Spinal cord (tissue), 10 donors: Measurements from ENCODE around the gene TMEM53. TPM values are rescaled to one million over a fixed set of nuclear protein-coding genes. Genes with fewer than 3 reads are reported as not detected.
A peak's percentile ranks its signal among the peaks of the same experiment; 100 is the strongest.

Experiments
- DNase-seq, 6 donors: peaks; one replicate each; pipeline versions ENCODE4 v3.0.0 to v3.0.0-alpha.2; 2013 to 2015; ENCODE audit warnings: low spot score in 6 of 6, low read depth in 4 of 6
- H3K27ac ChIP-seq: one replicate; pipeline ENCODE4 v1.5.1; 2013; ENCODE audit warnings: low read depth, low read length, control low read depth
- H3K27me3 ChIP-seq: one replicate; pipeline ENCODE4 v1.6.1; 2013; ENCODE audit warnings: low read length; ENCODE audit not compliant: control insufficient read depth, insufficient read depth
- H3K36me3 ChIP-seq: one replicate; pipeline ENCODE4 v1.6.1; 2013; ENCODE audit warnings: low read length; ENCODE audit not compliant: control insufficient read depth, insufficient read depth
- H3K4me1 ChIP-seq: one replicate; pipeline ENCODE4 v1.6.1; 2013; ENCODE audit warnings: low read length; ENCODE audit not compliant: control insufficient read depth, insufficient read depth
- H3K4me3 ChIP-seq: one replicate; pipeline ENCODE4 v1.5.1; 2013; ENCODE audit warnings: low read depth, low read length, control low read depth
- H3K9me3 ChIP-seq: one replicate; pipeline ENCODE4 v1.6.1; 2013; ENCODE audit warnings: low read length; ENCODE audit not compliant: control insufficient read depth, insufficient read depth
- WGBS: methylation state at CpG from one replicate; pipeline ENCODE4 v1.1.5; 2013; ENCODE audit warnings: missing lambda C conversion rate; ENCODE audit not compliant: insufficient coverage; 5-methylcytosine and 5-hydroxymethylcytosine counted together
- polyA plus RNA-seq, 2 donors: library from polyadenylated mRNA; unstranded; fragments of 120-200 nt; gene quantifications; one replicate each; pipeline ENCODE4 v1.2.1, GENCODE V29; 2013; ENCODE audit not compliant: insufficient read length in 2 of 2
- total RNA-seq, 2 donors: library from RNA; depleted of rRNA in 1 of 2; stranded (reverse); fragments of 120-200 nt in 1 of 2; fragments of >200 nt in 1 of 2; gene quantifications; one replicate each; pipeline versions ENCODE4 v1.2.3 to v1.2.4, GENCODE V29; 2013 to 2014
- donor health status: healthy.

TMEM53 gene
- total and polyA plus RNA-seq, 4 donors = 3.0 to 14.8 (median 11.9) TPM

DNA sequence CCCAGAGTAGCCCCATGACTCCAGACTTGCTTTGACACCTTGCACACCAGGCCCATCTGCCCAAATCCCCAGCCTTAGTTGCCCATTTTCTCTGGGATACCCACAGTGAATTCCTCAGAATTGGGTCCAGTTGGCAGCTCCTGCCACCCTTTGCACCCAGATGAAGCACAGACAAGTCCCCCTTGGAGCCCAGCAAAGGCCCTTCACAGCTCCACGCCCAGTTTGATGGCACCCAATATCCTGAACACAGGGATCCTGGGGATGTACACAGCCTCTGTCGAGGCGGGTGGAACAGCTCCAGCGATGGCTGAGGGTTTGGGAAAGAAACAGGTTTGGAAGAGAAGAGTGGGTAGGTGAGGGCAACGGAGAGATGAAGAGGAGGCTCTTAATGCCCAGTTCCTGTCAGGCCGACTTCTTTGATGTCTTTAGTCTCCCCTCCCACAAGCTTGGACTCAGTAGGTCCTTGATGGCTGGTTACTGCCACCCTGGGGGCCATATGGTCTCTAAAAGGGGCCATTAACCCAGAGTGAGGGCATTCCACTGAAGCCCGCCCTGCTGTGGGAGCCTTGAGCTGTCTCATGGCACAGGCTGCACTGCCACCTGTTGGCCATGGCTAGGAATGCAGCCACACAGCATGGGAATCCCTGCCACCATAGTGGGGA, 21.7 kb downstream of the TMEM53 start:
- WGBS = 52% methylated on average over 7 of the region's 7 CpGs
- peak in 4 of 6 donors; percentile 69 to 93 (median 86) for DNase-seq
- Histone ChIP-seq H3K27ac (no peak overlapping the region), H3K36me3 (peaks cover 63% of the 10 kb centered on the region), H3K4me3 (no peak overlapping the region), H3K4me1 (peaks cover 17% of the 10 kb centered on the region), H3K27me3 (no peaks in the 10 kb centered on the region), H3K9me3 (no peaks in the 10 kb centered on the region)

DNA sequence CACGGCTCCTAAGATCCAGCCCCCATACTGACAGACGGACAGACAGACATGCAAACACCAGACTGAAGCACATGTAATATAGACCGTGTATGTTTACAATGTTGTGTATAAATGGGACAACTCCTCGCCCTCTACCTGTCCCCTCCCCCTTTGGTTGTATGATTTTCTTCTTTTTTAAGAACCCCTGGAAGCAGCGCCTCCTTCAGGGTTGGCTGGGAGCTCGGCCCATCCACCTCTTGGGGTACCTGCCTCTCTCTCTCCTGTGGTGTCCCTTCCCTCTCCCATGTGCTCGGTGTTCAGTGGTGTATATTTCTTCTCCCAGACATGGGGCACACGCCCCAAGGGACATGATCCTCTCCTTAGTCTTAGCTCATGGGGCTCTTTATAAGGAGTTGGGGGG, 23.2 kb downstream of the TMEM53 start:
- peaks cover 76% of the 10 kb centered on the region for H3K36me3 ChIP-seq
- no peak overlapping the region for H3K27ac ChIP-seq
- WGBS = no CpG with 5 or more reads among the region's 8 CpGs

DNA sequence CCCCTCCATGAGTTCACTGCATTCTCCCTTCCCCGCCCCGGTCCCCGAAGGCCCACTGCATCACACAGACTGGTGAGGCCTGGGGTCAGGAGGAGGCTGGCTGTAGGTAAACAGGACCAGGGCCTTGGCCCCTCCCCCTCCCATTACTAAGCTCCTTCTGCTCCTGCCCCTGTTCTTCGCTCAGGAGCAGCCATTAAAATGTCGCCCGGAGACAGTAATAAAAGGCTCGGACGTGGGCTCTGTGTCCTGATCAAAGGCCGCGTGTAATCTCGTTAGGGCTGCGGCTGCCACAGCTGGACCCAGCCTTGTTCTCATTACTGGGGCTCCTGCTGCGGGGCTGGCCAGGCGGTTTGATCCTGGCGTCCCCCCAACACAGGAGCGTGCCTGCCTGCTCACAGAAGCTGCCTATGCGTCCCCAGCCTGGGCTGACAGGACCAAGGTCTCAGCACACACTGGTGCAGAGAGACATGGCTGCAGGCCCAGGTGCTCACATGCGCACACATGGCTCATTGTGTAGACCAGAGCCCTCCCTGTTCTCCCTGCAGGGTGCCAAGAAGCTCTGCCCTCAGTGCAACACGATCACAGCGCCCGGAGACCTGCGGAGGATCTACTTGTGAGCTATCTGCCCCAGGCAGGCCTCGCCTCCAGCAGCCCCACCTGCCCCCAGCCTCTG, 24.0 kb downstream of the TMEM53 start:
- WGBS = 36% methylated on average over 22 of the region's 23 CpGs
- DNase-seq = peak in 1 of 6 donors; percentile 47

More for the DNA sequence above, 23.2 kb downstream of the TMEM53 start:
- Histone ChIP-seq H3K4me1 (peaks cover 26% of the 10 kb centered on the region), H3K9me3 (no peaks in the 10 kb centered on the region), H3K4me3 (no peak overlapping the region), H3K27me3 (no peaks in the 10 kb centered on the region)
- DNase-seq = no peak

DNA sequence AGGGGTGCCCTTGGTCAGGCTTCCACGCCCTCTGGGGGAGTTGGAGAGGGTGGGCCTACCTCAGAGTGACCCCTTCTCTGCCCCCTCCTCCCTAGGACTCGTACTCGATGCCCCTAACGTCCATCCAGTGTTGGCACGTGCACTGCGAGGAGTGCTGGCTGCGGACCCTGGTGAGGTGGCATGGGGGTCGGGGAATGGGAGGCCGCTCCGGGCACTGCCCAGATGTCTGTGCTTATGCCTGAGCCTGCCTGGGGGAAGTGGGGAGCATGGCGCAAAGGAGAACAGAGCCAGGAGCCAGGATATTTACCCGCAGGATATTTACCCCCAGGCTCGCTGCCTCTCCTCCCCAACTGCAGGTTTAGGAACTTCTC, 24.5 kb downstream of the TMEM53 start:
- DNase-seq = no peak
- no peak overlapping the region for H3K27ac ChIP-seq
- peaks cover 39% of the 10 kb centered on the region for H3K4me1 ChIP-seq

More for the DNA sequence above, 24.0 kb downstream of the TMEM53 start:
- H3K27ac ChIP-seq = no peak overlapping the region
- H3K36me3 ChIP-seq = peaks cover 80% of the 10 kb centered on the region
- peaks cover 34% of the 10 kb centered on the region for H3K4me1 ChIP-seq
- no peaks in the 10 kb centered on the region for H3K27me3 ChIP-seq
- H3K9me3 ChIP-seq = no peaks in the 10 kb centered on the region
- no peak overlapping the region for H3K4me3 ChIP-seq

DNA sequence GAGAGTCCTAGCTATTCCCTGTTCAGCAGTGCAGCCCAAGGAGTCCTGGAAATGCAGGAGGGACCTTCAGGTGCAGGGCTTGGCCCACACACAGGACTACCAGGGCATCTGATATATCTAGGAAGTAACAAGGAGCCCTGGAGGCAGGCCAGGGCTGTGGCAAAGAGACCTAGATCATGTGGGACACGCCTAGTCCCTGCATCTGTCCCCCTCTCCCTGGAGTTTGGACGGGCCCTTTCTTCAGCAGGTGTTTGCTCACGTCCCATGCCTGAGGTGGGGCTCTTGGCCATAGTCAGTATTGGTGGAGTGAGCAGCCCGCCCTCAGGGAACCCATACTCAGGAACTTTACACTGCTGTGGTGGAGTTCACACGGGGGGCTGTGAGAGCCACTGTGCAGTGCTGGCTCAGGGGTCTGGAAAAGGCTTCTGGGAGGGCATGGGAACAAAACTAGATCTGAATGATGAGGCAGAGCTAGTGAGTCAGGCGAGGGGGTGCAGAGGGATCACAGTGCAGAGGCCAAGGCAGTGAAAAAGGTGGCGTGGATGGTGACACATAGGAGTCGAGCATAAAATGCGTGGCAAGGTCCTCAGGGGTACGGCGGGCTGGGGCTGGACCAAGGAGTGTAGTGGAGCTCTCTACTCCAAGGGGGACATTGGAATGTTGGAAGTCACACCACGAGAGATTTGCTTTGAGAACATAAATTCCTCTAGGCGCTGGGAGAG, 25.6 kb downstream of the TMEM53 start:
- H3K27ac ChIP-seq = no peak overlapping the region
- peaks cover 84% of the 10 kb centered on the region for H3K36me3 ChIP-seq
- no peaks in the 10 kb centered on the region for H3K27me3 ChIP-seq
- no peak overlapping the region for H3K4me3 ChIP-seq
- peaks cover 50% of the 10 kb centered on the region for H3K4me1 ChIP-seq
- no peak for DNase-seq
- 91% methylated on average over 12 of the region's 13 CpGs for WGBS
- no peaks in the 10 kb centered on the region for H3K9me3 ChIP-seq

More for the DNA sequence above, 24.5 kb downstream of the TMEM53 start:
- Histone ChIP-seq H3K4me3 (no peak overlapping the region), H3K36me3 (peaks cover 80% of the 10 kb centered on the region), H3K9me3 (no peaks in the 10 kb centered on the region), H3K27me3 (no peaks in the 10 kb centered on the region)
- WGBS = 74% methylated on average over 6 of the region's 13 CpGs

DNA sequence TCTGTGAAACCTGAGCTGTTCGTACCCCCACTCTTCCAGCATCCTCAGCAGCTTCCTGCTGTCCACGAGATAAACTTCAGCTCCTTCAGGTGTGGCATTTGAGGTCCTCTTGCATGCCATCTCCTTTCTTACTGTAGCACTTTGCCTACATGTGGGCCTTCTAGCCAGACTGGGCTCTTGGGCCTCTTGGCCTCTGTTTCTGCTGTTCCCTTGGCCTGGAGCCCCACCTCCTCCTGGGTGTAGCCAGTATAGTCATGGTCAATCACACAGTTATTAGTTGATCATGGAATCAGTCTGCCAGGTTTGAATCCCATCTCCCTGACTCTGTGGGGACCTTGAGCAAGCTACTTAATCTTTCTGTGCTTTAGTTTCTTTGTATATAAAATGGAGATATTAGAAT, 26.4 kb downstream of the TMEM53 start:
- no peaks in the 10 kb centered on the region for H3K9me3 ChIP-seq
- DNase-seq = no peak
- no peak overlapping the region for H3K4me3 ChIP-seq
- 89% methylated on average over 2 of the region's 2 CpGs for WGBS
- peaks cover 54% of the 10 kb centered on the region for H3K4me1 ChIP-seq
- no peaks in the 10 kb centered on the region for H3K27me3 ChIP-seq
- H3K36me3 ChIP-seq = peaks cover 90% of the 10 kb centered on the region
- no peak overlapping the region for H3K27ac ChIP-seq

DNA sequence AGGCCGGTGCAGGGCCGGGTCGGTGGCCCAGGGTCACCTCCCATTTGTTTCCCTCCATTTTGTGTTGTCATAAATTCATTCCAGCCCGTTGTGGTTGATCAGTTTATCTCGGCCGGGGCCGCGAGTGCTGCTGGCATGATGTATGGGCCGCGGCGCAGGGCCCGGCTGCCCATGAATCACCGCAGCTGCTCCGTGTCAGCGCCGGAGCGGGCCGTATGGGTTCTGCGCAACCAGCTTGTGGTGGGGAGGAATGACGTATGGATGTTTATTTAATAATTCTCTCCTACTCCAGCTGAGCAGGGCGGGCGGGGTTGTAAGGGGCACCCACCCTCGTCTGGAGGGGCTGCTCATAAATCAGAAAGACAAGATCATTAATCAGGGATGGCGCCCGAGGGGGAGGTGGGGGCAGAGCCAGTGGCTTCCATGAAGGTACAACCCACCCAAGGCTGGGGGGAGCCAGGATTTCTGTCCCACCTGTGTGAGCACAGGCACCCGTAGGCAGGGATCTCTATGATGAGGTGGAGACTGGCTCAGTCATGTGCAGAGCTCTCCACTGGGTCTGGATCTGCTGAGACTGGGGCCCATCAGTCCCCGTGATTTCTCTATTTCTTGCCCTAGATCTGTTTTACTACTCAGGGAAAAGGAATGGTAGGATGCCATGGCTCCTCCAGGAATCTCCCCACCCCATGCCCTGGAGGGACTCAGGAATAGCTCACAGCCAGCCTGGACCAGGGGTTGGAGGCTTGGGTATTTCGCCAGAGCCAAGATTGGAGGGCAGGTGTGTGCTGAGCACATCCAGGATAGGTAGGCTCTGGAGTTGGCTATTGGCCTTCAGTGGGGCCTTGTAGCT, 27.8 kb downstream of the TMEM53 start:
- no peak overlapping the region for H3K4me3 ChIP-seq
- peak overlapping the region; percentile 22 for H3K27ac ChIP-seq
- peaks cover 94% of the 10 kb centered on the region for H3K36me3 ChIP-seq
- H3K27me3 ChIP-seq = no peaks in the 10 kb centered on the region
- no peaks in the 10 kb centered on the region for H3K9me3 ChIP-seq
- WGBS = 90% methylated on average over 16 of the region's 28 CpGs
- peaks cover 58% of the 10 kb centered on the region for H3K4me1 ChIP-seq
- peak in 1 of 6 donors; percentile 59 for DNase-seq

DNA sequence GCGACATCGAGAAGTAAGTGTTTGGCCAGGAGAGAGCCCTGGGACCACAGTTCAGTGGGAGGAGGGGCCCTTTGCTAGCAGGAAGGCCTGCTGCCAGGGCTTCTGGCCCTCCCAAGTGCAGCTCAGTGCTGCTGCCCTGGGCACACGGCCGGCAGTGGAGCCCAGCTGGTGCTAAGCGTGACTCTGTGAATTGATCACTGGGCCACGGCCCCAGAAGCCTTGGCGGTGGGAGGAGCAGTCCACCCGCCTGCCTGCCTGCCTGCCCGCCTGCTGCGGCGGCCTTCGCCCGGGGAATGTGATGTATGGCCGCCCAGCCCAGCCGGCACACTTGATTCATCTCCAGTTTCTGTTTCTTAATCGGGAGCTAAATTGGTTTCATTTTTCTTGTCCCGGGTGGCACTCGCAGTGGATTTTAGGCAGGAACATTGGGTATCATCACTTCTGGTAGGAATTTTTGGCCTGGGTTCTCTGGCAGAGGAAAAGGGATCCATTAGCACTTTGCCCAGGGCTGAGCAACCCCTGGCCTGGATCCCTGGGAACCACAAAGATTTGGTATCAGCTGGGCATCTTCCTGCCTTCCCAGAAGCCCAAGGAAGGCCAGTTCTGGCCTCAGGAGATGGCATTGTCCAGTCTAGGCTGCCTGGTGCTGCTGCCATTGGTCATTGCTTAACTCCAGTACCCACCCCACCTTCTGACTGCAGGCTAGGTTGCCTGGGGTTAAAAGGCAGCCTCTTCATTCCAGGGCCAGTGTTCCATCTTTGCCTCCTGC, 28.6 kb downstream of the TMEM53 start:
- peak in 3 of 6 donors; percentile 43 to 80 (median 74) for DNase-seq
- peaks cover 92% of the 10 kb centered on the region for H3K36me3 ChIP-seq
- H3K9me3 ChIP-seq = no peaks in the 10 kb centered on the region
- no peak overlapping the region for H3K4me3 ChIP-seq
- peak overlapping the region; percentile 22 for H3K27ac ChIP-seq
- WGBS = 40% methylated on average over 18 of the region's 18 CpGs
- peaks cover 59% of the 10 kb centered on the region for H3K4me1 ChIP-seq
- no peaks in the 10 kb centered on the region for H3K27me3 ChIP-seq
